Upper lobe of right lung (tissue), 1 donor: ENCODE data around the gene TMEM132A. TPM values are rescaled to one million over a fixed set of nuclear protein-coding genes. Genes with fewer than 3 reads are reported as not detected.

ENCODE experiments used
- ATAC-seq: fragments of 200-7000 bp; cut with Tn5 transposase; one replicate; pipeline ENCODE4 v1.9.1; 2020; ENCODE audit warnings: mild to moderate bottlenecking, moderate library complexity
- DNase-seq: peaks from one replicate; pipeline ENCODE4 v3.0.0-alpha.2; 2020
- H3K27ac ChIP-seq: fragments of 200-600 bp; one replicate; pipeline ENCODE4 v1.8.0; 2022
- H3K27me3 ChIP-seq: fragments of 200-600 bp; one replicate; pipeline ENCODE4 v1.8.0; 2022; ENCODE audit warnings: mild to moderate bottlenecking
- H3K36me3 ChIP-seq: fragments of 200-600 bp; one replicate; pipeline ENCODE4 v1.8.0; 2022
- H3K4me1 ChIP-seq: fragments of 200-600 bp; one replicate; pipeline ENCODE4 v1.8.0; 2022
- H3K4me3 ChIP-seq: fragments of 200-600 bp; one replicate; pipeline ENCODE4 v1.8.0; 2022; ENCODE audit warnings: mild to moderate bottlenecking
- H3K9me3 ChIP-seq: fragments of 200-600 bp; one replicate; pipeline ENCODE4 v1.8.0; 2022
- intact Hi-C: fragments of 100-400 bp; cut with DNase I; formaldehyde crosslinking; loops from one replicate; pipeline ENCODE4 v1.11.0; 2022
- total RNA-seq: library from RNA; stranded (reverse); fragmentation: NEBNext Ultra II Directional; extraction: Animal tissue kit (Norgen Biotek cat#: 25700); gene quantifications from one replicate; pipeline ENCODE4 v1.2.1, GENCODE V29; 2021
- TF ChIP-seq, protein P1 (sequence below): fragments of 200-600 bp; IDR thresholded peaks from one replicate; pipeline ENCODE4 v1.8.0; 2022; ENCODE audit warnings: antibody characterized with exemption
- donor health status: DM: no; HTN: yes; CAD: no; lungs with severe emphysema.

Gene TMEM132A
- total RNA-seq, 1 donor from 2014 or later = 18.4 TPM

DNA sequence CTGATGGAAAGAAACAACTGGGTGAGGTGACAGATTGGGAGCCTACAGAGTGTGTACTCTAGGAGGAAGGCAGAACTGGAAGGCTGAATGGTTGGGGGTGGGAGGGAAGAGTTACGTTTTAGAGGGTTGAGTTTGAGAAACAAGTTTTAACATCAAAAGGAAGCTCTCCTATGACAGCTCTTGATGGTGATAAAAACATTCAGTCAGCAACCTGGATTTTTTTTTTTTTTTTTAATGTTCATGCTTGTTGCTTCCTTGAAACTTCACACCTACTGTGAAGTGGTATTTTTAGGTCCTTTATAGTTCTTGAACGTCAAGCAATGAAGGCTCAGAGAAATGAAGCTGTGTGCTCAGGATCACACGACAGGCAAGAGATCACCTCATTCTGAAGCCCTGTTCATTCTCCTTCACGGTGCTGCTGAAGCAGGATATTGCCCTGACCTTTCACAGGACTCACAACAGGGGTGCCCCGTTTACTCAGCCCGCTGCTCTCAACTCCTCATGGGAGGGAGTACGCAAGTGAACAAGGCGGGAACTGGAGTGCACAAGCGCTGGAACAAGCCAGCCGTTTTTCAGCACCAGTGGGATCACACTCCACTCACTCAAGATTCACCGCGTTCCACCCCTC, 11.9 kb upstream of the TMEM132A start:
- Histone ChIP-seq H3K27ac (peak overlapping the region; percentile 48), H3K27me3 (no peaks in the 10 kb centered on the region), H3K4me3 (no peak overlapping the region), H3K36me3 (no peaks in the 10 kb centered on the region), H3K4me1 (peaks cover 30% of the 10 kb centered on the region), H3K9me3 (no peaks in the 10 kb centered on the region)
- DNase-seq (no peak), ATAC-seq (no peak)
- intact Hi-C loops = no loop called here
- TF ChIP-seq, protein P1, sequence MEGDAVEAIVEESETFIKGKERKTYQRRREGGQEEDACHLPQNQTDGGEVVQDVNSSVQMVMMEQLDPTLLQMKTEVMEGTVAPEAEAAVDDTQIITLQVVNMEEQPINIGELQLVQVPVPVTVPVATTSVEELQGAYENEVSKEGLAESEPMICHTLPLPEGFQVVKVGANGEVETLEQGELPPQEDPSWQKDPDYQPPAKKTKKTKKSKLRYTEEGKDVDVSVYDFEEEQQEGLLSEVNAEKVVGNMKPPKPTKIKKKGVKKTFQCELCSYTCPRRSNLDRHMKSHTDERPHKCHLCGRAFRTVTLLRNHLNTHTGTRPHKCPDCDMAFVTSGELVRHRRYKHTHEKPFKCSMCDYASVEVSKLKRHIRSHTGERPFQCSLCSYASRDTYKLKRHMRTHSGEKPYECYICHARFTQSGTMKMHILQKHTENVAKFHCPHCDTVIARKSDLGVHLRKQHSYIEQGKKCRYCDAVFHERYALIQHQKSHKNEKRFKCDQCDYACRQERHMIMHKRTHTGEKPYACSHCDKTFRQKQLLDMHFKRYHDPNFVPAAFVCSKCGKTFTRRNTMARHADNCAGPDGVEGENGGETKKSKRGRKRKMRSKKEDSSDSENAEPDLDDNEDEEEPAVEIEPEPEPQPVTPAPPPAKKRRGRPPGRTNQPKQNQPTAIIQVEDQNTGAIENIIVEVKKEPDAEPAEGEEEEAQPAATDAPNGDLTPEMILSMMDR = no peak

DNA sequence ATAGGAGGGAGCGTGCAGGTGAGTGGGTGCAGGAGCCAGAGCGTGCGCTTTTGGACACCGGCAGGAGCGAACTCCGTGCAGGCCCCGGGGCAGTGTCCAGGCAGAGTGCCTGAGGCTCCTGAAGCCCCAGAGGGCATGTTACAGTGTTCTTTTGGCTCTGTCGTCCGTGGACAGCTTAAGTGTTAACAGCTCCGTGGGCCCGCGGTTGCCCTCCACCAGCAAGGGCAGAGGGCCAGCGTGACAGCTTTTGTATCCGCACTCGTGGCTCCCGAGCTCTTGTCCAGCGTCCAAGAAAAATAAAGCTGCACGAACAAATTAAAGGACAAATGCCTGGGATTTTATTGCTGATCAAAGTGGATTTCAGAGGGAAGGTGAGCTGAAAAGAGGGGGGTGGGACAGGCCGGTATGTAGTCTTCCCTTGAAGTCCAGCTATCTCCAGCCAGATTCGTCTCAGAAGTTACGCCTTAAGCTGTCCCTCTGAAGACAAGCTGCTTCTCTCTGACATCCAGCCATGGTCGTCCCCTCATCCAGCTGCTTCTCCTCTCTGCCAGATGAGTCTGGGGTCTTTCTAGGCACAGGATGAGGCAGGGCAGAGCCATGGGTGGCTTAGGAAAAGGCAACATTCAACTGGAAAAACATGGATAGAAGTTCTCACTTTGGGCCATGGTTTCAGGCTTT, 11.3 kb upstream of the TMEM132A start:
- no peaks in the 10 kb centered on the region for H3K36me3 ChIP-seq
- no peak for DNase-seq
- H3K9me3 ChIP-seq = no peaks in the 10 kb centered on the region
- H3K4me1 ChIP-seq = peaks cover 30% of the 10 kb centered on the region
- peak overlapping the region; percentile 83 for H3K4me3 ChIP-seq
- ATAC-seq = no peak
- TF ChIP-seq, protein P1 = no peak
- H3K27ac ChIP-seq = peak overlapping the region; percentile 96
- no peaks in the 10 kb centered on the region for H3K27me3 ChIP-seq
- intact Hi-C loops = no loop called here

DNA sequence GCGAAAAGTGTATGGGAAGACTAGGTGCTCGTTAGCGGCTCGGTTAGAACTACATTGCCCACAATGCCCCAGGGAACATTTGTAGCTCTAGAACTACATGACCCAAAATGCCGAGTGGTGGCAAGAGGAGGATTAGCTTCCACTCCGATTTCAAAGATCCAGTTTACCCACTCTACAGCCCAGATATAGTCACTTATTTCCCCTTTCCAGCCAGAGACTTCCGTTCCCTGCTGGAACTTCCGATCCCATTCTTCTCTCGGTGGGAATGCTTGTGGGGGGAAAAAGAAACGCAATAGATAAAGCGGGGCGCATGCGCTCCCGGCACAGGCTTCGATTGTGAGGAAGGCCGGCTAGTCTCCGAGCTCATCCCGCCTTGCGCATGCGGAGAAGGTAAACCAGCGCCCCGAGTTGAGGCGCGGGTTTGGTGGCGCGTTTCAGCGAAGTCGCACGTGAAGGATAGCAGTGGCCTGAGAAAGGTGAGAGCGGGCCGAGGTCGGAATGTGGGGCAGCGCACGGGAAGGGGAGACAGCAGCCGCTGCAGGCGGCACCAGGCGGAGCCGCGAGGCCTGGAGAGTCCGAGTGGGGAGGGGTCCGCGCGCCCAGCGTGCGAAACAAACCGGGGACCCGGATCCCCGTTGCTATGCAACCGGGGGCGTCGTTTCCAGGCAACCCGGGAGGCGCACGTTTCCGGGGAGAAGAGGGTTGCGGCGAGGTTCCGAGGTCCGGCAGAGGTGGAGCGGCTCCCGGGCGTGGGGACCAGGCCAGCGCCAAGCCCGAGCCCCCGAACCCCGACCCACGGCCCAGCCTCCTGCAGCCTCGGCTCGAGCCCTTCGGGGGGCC, 10.2 kb upstream of the TMEM132A start, which contains the start of gene TMEM109:
TMEM109 (plus strand) TSS at position 366 of the 840 bp plus-strand sequence. CDS start 5,536 bp downstream, outside the sequence.
- H3K4me1 ChIP-seq = peaks cover 36% of the 10 kb centered on the region
- peak within 1 kb of the TSS; percentile 96 for H3K27ac ChIP-seq
- no peaks in the 10 kb centered on the region for H3K36me3 ChIP-seq

DNA sequence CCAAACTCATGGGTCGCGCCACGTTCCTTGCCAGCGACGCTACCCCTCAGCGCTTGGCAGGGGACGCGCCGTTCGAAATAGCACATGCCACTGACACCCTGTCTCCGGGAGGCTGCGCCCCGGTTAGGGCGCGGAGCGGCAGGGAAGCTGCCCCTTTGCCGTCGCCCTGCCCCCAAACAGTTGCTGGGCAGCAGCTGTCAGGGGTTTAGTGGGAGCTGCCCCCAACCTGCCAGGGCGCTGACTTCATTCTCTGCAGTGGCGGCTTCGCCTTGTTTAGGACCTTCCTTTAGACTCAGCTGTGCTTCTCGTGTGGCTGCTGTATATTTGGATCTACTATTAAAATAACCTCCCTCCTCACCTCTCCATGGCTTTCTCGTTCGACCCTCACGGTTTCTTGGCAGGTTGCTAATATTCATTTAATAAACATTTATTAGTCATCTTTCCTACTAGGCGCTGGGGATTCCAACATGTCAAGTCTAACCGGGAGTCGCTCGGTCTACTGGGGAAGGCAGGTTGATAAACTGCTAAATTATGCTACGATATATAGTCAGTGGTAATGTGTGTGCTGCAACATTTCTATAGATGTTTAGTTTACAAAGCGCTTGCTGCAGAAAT, 9.5 kb upstream of the TMEM132A start:
- Histone ChIP-seq H3K4me1 (peaks cover 44% of the 10 kb centered on the region), H3K27me3 (no peaks in the 10 kb centered on the region), H3K4me3 (peak overlapping the region; percentile 83), H3K9me3 (no peaks in the 10 kb centered on the region), H3K36me3 (peaks cover 1% of the 10 kb centered on the region), H3K27ac (peak overlapping the region; percentile 96)
- TF ChIP-seq, protein P1 = no peak
- intact Hi-C loops = no loop called here
- DNase-seq = peak; percentile 75
- peak; percentile 44 for ATAC-seq

More for the DNA sequence above, 10.2 kb upstream of the TMEM132A start, which contains the start of gene TMEM109:
- Histone ChIP-seq H3K4me3 (peak within 1 kb of the TSS; percentile 83), H3K9me3 (no peaks in the 10 kb centered on the region), H3K27me3 (no peaks in the 10 kb centered on the region)
- DNase-seq (peak; percentile 94), ATAC-seq (peak; percentile 83)
- intact Hi-C loops = no loop called here
- TF ChIP-seq, protein P1 = no peak

DNA sequence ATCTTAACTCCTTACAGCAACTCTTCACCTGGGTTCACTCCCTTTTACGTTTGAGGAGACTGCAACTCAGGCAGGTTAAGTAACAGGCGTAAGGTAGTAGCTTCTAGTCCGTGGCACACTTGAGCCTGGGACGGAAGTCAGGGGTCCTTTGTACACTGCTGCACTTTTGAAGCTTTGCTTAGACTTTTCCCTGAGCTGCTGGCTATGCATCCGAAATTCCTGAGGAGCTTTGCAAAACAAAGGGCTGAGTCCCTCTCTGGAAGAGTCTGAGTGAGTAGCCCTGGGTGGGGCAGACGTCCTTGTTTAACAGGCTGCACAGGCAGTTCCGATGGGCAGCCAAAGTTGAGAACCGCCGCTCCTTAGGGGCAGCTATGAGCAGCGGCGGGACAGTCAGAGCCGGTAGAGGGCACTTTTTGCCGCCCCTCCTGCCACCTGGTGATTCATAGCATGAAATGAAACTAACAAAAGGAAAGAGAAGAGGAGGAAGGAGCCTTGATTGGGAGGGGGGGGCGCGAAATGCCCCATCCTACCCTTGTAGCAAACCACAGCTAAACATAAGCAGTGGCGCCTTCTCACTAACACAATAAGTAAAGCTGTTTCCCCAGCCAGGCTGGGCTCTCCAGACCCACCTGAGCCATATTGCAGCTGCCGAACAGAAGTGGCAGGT, 8.9 kb upstream of the TMEM132A start:
- H3K36me3 ChIP-seq = peaks cover 8% of the 10 kb centered on the region
- H3K4me3 ChIP-seq = peak overlapping the region; percentile 83
- H3K4me1 ChIP-seq = peaks cover 46% of the 10 kb centered on the region
- peak; percentile 84 for DNase-seq
- no peaks in the 10 kb centered on the region for H3K9me3 ChIP-seq
- TF ChIP-seq, protein P1 = peak; percentile 36
- H3K27me3 ChIP-seq = no peaks in the 10 kb centered on the region
- ATAC-seq = peak; percentile 70
- intact Hi-C loops = no loop called here
- peak overlapping the region; percentile 96 for H3K27ac ChIP-seq
